Karpas-422 (cell line): ENCODE results near the gene ITGA11. TPM values are rescaled to one million over a fixed set of nuclear protein-coding genes. Genes with fewer than 3 reads are reported as not detected.
A peak's percentile ranks its signal among the peaks of the same experiment; 100 is the strongest.

Source experiments
- DNase-seq: peaks from one replicate; pipeline ENCODE4 v3.0.0-alpha.2; 2015
- H2AFZ ChIP-seq: fragments of 200-600 bp; sonication (generic); 2 replicates; pipeline ENCODE4 v1.6.1; 2014; ENCODE audit warnings: antibody characterized with exemption, low read length, mixed read lengths
- H3K27ac ChIP-seq: fragments of 200-600 bp; sonication (generic); 2 replicates; pipeline ENCODE4 v1.5.1; 2014; ENCODE audit warnings: mild to moderate bottlenecking, low read length, moderate library complexity
- H3K27me3 ChIP-seq: fragments of 200-600 bp; sonication (generic); 2 replicates; pipeline ENCODE4 v1.6.1; 2014; ENCODE audit warnings: low read length, mixed read lengths
- H3K36me3 ChIP-seq: fragments of 200-600 bp; sonication (generic); 2 replicates; pipeline ENCODE4 v1.6.1; 2014; ENCODE audit warnings: low read length, mixed read lengths; ENCODE audit not compliant: insufficient read depth
- H3K4me1 ChIP-seq: fragments of 200-600 bp; sonication (generic); 2 replicates; pipeline ENCODE4 v1.6.1; 2014; ENCODE audit warnings: mild to moderate bottlenecking, low read length, mixed read lengths
- H3K4me2 ChIP-seq: fragments of 200-600 bp; sonication (generic); 2 replicates; pipeline ENCODE4 v1.6.1; 2014; ENCODE audit warnings: low read length, low read depth, mild to moderate bottlenecking; ENCODE audit not compliant: poor library complexity, severe bottlenecking
- H3K4me3 ChIP-seq: fragments of 200-600 bp; sonication (generic); 2 replicates; pipeline ENCODE4 v1.5.1; 2014; ENCODE audit warnings: mild to moderate bottlenecking, antibody characterized with exemption, low read length, mixed read lengths
- H3K79me2 ChIP-seq: fragments of 200-600 bp; sonication (generic); 2 replicates; pipeline ENCODE4 v1.6.1; 2014; ENCODE audit warnings: mild to moderate bottlenecking, low read length, mixed read lengths
- H3K9ac ChIP-seq: fragments of 200-600 bp; sonication (generic); 2 replicates; pipeline ENCODE4 v1.6.0; 2014; ENCODE audit warnings: low read length
- H3K9me2 ChIP-seq: fragments of 200-600 bp; sonication (generic), shearing (Covaris generic); replicated peaks from 2 replicates; pipeline ENCODE4 v1.6.0; 2014; ENCODE audit warnings: mild to moderate bottlenecking, low read length, moderate library complexity; ENCODE audit not compliant: insufficient read depth
- H3K9me3 ChIP-seq: fragments of 300-700, 200-600 bp; sonication (generic); 2 replicates; pipeline ENCODE4 v1.6.1; 2014; ENCODE audit warnings: low read length, mixed read lengths
- H4K20me1 ChIP-seq: fragments of 200-600 bp; sonication (generic); 2 replicates; pipeline ENCODE4 v1.6.1; 2014; ENCODE audit warnings: mild to moderate bottlenecking, antibody characterized with exemption, low read length, low read depth; ENCODE audit not compliant: insufficient read depth
- total RNA-seq: library from RNA; depleted of rRNA; stranded (reverse); fragments of >200 nt; shearing (Covaris generic); gene quantifications from 2 replicates; pipeline ENCODE4 v1.2.3, GENCODE V29; 2014; ENCODE audit warnings: low replicate concordance

ITGA11 gene
- total RNA-seq, 1 experiment from 2014 or later: not detected

DNA sequence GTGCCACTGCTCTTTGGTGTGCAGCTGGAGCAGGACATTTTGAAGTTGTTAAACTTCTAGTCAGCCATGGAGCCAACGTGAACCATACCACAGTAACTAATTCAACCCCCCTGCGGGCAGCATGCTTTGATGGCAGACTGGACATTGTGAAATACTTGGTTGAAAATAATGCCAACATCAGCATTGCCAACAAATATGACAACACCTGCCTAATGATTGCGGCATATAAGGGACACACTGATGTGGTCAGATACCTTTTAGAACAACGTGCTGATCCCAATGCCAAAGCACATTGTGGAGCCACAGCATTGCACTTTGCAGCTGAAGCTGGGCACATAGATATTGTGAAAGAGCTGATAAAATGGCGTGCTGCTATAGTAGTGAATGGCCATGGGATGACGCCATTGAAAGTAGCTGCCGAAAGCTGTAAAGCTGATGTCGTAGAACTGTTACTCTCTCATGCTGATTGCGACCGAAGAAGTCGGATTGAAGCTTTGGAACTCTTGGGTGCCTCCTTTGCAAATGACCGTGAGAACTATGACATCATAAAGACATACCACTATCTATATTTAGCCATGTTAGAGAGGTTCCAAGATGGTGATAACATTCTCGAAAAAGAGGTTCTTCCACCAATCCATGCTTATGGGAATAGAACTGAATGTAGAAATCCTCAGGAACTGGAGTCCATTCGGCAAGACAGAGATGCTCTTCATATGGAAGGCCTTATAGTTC is 142.2 kb downstream of the ITGA11 start:
- H3K9ac ChIP-seq: no peak overlapping the region
- no peak overlapping the region for H2AFZ ChIP-seq
- H3K27ac ChIP-seq: no peak overlapping the region
- no peak overlapping the region for H3K4me2 ChIP-seq
- peaks cover 29% of the 10 kb centered on the region for H3K36me3 ChIP-seq
- peaks cover 17% of the 10 kb centered on the region for H3K4me1 ChIP-seq
- H3K4me3 ChIP-seq: no peak overlapping the region
- H4K20me1 ChIP-seq: peaks cover 62% of the 10 kb centered on the region
- H3K79me2 ChIP-seq: peaks cover 96% of the 10 kb centered on the region
- no peaks in the 10 kb centered on the region for H3K9me3 ChIP-seq
- H3K9me2 ChIP-seq: no peaks in the 10 kb centered on the region
- H3K27me3 ChIP-seq: no peaks in the 10 kb centered on the region
- no peak for DNase-seq

DNA sequence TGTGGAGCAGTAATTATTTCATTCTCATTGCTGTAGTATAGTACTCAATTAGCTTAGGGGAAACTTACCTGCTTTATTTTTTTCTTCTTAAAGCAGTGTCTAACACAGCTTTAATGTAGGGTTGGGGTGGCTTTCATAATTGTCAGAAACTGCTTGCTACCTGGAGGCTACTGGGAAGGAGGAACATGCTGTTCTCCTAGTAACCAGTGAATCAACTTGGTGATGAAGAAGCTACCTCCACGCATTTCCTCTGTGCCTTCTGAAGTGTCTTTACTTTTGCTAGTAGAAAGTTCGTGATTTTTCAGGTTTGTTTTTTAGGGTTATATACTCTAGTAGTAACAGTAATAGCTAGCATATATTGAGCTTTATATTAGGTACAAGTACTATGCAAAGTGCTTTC is 142.9 kb downstream of the ITGA11 start:
- no peaks in the 10 kb centered on the region for H3K27me3 ChIP-seq
- H2AFZ ChIP-seq: no peak overlapping the region
- no peak overlapping the region for H3K4me2 ChIP-seq
- H3K4me3 ChIP-seq: no peak overlapping the region
- no peak overlapping the region for H3K27ac ChIP-seq
- no peak for DNase-seq
- peaks cover 65% of the 10 kb centered on the region for H4K20me1 ChIP-seq
- H3K9me2 ChIP-seq: no peaks in the 10 kb centered on the region
- H3K9ac ChIP-seq: no peak overlapping the region
- H3K4me1 ChIP-seq: peaks cover 12% of the 10 kb centered on the region
- peaks cover 34% of the 10 kb centered on the region for H3K36me3 ChIP-seq
- peaks cover 97% of the 10 kb centered on the region for H3K79me2 ChIP-seq
- no peaks in the 10 kb centered on the region for H3K9me3 ChIP-seq

DNA sequence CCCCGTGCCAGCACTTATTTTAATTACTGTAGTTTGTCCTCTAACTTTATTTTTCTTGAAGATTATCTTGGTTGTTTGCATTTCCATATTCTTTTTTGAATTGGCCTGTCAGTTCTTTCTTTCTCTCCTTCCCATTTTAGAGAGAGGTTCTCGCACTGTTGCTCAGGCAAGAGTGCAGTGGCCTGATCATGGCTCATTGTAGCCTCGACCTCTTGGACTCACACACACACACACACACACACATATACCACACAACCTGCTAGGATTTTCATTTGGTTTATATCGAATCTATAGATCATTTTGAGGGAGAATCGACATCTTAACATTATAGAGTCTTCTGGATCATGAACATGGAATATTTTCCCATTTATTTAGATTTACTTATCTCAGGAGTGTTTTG is 145.7 kb downstream of the ITGA11 start:
- peaks cover 24% of the 10 kb centered on the region for H3K36me3 ChIP-seq
- H2AFZ ChIP-seq: no peak overlapping the region
- H4K20me1 ChIP-seq: peaks cover 63% of the 10 kb centered on the region
- peaks cover 100% of the 10 kb centered on the region for H3K79me2 ChIP-seq
- no peaks in the 10 kb centered on the region for H3K9me2 ChIP-seq
- peaks cover 24% of the 10 kb centered on the region for H3K4me1 ChIP-seq
- H3K4me2 ChIP-seq: no peak overlapping the region
- no peaks in the 10 kb centered on the region for H3K9me3 ChIP-seq
- DNase-seq: no peak
- no peak overlapping the region for H3K27ac ChIP-seq
- no peak overlapping the region for H3K9ac ChIP-seq
- no peak overlapping the region for H3K4me3 ChIP-seq
- no peaks in the 10 kb centered on the region for H3K27me3 ChIP-seq

- Histone ChIP-seq H2AFZ (no peak overlapping the region), H3K9me3 (no peaks in the 10 kb centered on the region), H3K4me3 (no peak overlapping the region), H3K36me3 (peaks cover 16% of the 10 kb centered on the region), H3K9ac (no peak overlapping the region), H3K4me2 (no peak overlapping the region), H3K4me1 (peaks cover 32% of the 10 kb centered on the region), H3K27me3 (no peaks in the 10 kb centered on the region), H3K27ac (no peak overlapping the region), H4K20me1 (peaks cover 63% of the 10 kb centered on the region), H3K79me2 (peaks cover 100% of the 10 kb centered on the region), H3K9me2 (no peaks in the 10 kb centered on the region)
- no peak for DNase-seq
Measured at GRCh38 chr15:68285259-68285980, 146.5 kb downstream of the ITGA11 start.

- H3K27me3 ChIP-seq: no peaks in the 10 kb centered on the region
- peaks cover 100% of the 10 kb centered on the region for H3K79me2 ChIP-seq
- H3K36me3 ChIP-seq: peaks cover 16% of the 10 kb centered on the region
- no peak overlapping the region for H3K4me2 ChIP-seq
- H3K4me1 ChIP-seq: peaks cover 39% of the 10 kb centered on the region
- no peak overlapping the region for H3K27ac ChIP-seq
- no peaks in the 10 kb centered on the region for H3K9me3 ChIP-seq
- no peak overlapping the region for H2AFZ ChIP-seq
- no peak for DNase-seq
- no peaks in the 10 kb centered on the region for H3K9me2 ChIP-seq
- no peak overlapping the region for H3K9ac ChIP-seq
- peaks cover 64% of the 10 kb centered on the region for H4K20me1 ChIP-seq
- no peak overlapping the region for H3K4me3 ChIP-seq
Measured at GRCh38 chr15:68284616-68285258, 147.2 kb downstream of the ITGA11 start.

DNA sequence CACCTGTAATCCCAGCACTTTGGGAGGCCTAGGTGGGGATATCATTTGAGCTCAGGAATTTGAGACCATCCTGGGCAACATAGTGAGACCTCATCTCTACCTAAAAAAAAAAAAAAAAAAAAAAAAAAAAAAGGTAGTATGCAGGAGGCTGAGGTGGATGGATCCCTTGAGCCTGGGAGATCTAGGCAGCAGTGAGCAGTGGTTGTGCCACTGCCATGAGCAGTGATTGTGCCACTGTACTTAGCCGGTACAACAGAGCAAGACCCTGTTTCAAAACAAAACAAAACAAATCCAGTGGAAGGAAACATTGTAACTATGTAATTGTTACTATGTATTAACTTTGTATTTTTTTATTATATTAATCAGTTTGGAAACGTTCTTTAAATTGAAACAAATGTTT is 148.6 kb downstream of the ITGA11 start:
- peaks cover 63% of the 10 kb centered on the region for H4K20me1 ChIP-seq
- no peaks in the 10 kb centered on the region for H3K9me2 ChIP-seq
- no peak overlapping the region for H3K27ac ChIP-seq
- no peaks in the 10 kb centered on the region for H3K27me3 ChIP-seq
- no peak for DNase-seq
- H3K36me3 ChIP-seq: peaks cover 12% of the 10 kb centered on the region
- no peak overlapping the region for H3K4me3 ChIP-seq
- no peak overlapping the region for H3K9ac ChIP-seq
- no peak overlapping the region for H3K4me2 ChIP-seq
- no peaks in the 10 kb centered on the region for H3K9me3 ChIP-seq
- H3K4me1 ChIP-seq: peaks cover 46% of the 10 kb centered on the region
- peaks cover 100% of the 10 kb centered on the region for H3K79me2 ChIP-seq
- H2AFZ ChIP-seq: no peak overlapping the region

GRCh38 chr15:68281008-68281407 is 151.0 kb downstream of the ITGA11 start:
- H3K9ac ChIP-seq: peak overlapping the region; percentile 88
- H2AFZ ChIP-seq: no peak overlapping the region
- H3K4me2 ChIP-seq: peak overlapping the region; percentile 90
- H3K36me3 ChIP-seq: peaks cover 12% of the 10 kb centered on the region
- no peak for DNase-seq
- H3K4me1 ChIP-seq: peaks cover 55% of the 10 kb centered on the region
- H3K9me3 ChIP-seq: no peaks in the 10 kb centered on the region
- no peaks in the 10 kb centered on the region for H3K27me3 ChIP-seq
- H3K27ac ChIP-seq: peak overlapping the region; percentile 11; the same call in 1 of the 2 replicates
- peaks cover 47% of the 10 kb centered on the region for H4K20me1 ChIP-seq
- H3K79me2 ChIP-seq: peaks cover 79% of the 10 kb centered on the region
- H3K9me2 ChIP-seq: no peaks in the 10 kb centered on the region
- peak overlapping the region; percentile 99 for H3K4me3 ChIP-seq
